GM23338 (cell line): ENCODE results near the gene CPNE8.

ENCODE experiments used
- CTCF ChIP-seq, 2 experiments: fragments of 200-600 bp in 1 of 2; sonication (generic) in 1 of 2; conservative IDR thresholded peaks; 2 replicates each; pipeline versions ENCODE4 v1.5.1 to v1.6.1; 2016 to 2017; ENCODE audit warnings: antibody characterized with exemption in 2 of 2, low read depth in 2 of 2, mild to moderate bottlenecking in 2 of 2, moderate library complexity in 1 of 2
- EZH2 ChIP-seq: fragments of 200-600 bp; sonication (generic); IDR thresholded peaks from one replicate; pipeline ENCODE4 v1.8.0; 2017; ENCODE audit warnings: antibody characterized with exemption, mild to moderate bottlenecking, low read depth; ENCODE audit not compliant: unreplicated experiment
- JUNB ChIP-seq: IDR thresholded peaks from one replicate; pipeline ENCODE4 v1.6.1; 2016; ENCODE audit warnings: antibody characterized with exemption; ENCODE audit not compliant: unreplicated experiment
- NANOG ChIP-seq: IDR thresholded peaks from 2 replicates; pipeline ENCODE4 v1.6.1; 2016; ENCODE audit warnings: antibody characterized with exemption, borderline replicate concordance
- REST ChIP-seq: IDR thresholded peaks from one replicate; pipeline ENCODE4 v1.6.1; 2018; ENCODE audit warnings: antibody characterized with exemption; ENCODE audit not compliant: unreplicated experiment
- ZNF462 ChIP-seq: fragments of 250-450 bp; sonication (Bioruptor Pico); IDR thresholded peaks from 2 replicates; pipeline ENCODE4 v1.5.0; 2020; ENCODE audit warnings: mild to moderate bottlenecking, moderate library complexity

- TF ChIP-seq CTCF (conservative IDR thresholded peaks at IDR 0.05; ENCODE audit: low read depth in 2 of 2) (no peak), REST (no peak), EZH2 (no peak), JUNB (no peak), NANOG (no peak), ZNF462 (CRISPR knock-in tag) (no peak)
Observed at GRCh38 chr12:38628288-38628687, 277.1 kb downstream of the CPNE8 start.
